HG03439 (cell line): Measurements from ENCODE around the gene KIFC3.
"Not testable (repeated sequence)": the region's sequence is repeated elsewhere in the genome, so short reads cannot be mapped to it uniquely, and the experiment has no call there.

ENCODE experiments used
- ATAC-seq: cut with Tn5 transposase; IDR thresholded peaks from one replicate; pipeline ENCODE4 v1.9.1; 2021; ENCODE audit warnings: mild to moderate bottlenecking, moderate library complexity; ENCODE audit not compliant: unreplicated experiment

KIFC3 gene

GRCh38 chr16:57826052-57826451 lies 23.8 kb upstream of the KIFC3 start:
- ATAC-seq = no peak

GRCh38 chr16:57825298-57826044 lies 23.2 kb upstream of the KIFC3 start:
- ATAC-seq = no peak

GRCh38 chr16:57824888-57825287 lies 22.6 kb upstream of the KIFC3 start:
- no peak for ATAC-seq

- ATAC-seq = no peak
Observed at GRCh38 chr16:57823836-57824235, 21.5 kb upstream of the KIFC3 start.

- ATAC-seq = no peak
Observed at GRCh38 chr16:57822856-57823255, 20.6 kb upstream of the KIFC3 start.

GRCh38 chr16:57822018-57822553 lies 19.8 kb upstream of the KIFC3 start:
- no peak for ATAC-seq

GRCh38 chr16:57821149-57821971 lies 19.1 kb upstream of the KIFC3 start:
- ATAC-seq = no peak

GRCh38 chr16:57818377-57819064 lies 16.2 kb upstream of the KIFC3 start:
- ATAC-seq = no peak

GRCh38 chr16:57817680-57818079 lies 15.4 kb upstream of the KIFC3 start:
- ATAC-seq = no peak

GRCh38 chr16:57815987-57816745 lies 13.9 kb upstream of the KIFC3 start:
- ATAC-seq = no peak

GRCh38 chr16:57814896-57815295 lies 12.6 kb upstream of the KIFC3 start:
- ATAC-seq = no peak

- no peak for ATAC-seq
Observed at GRCh38 chr16:57813466-57813865, 11.2 kb upstream of the KIFC3 start.

GRCh38 chr16:57811340-57811739 lies 9.0 kb upstream of the KIFC3 start:
- ATAC-seq = not testable (repeated sequence)

GRCh38 chr16:57810197-57811031 lies 8.1 kb upstream of the KIFC3 start:
- ATAC-seq = peak; percentile 98

GRCh38 chr16:57809276-57810196 lies 7.2 kb upstream of the KIFC3 start:
- ATAC-seq = no peak

- ATAC-seq = no peak
Observed at GRCh38 chr16:57808589-57809228, 6.4 kb upstream of the KIFC3 start.

GRCh38 chr16:57807968-57808528 lies 5.8 kb upstream of the KIFC3 start:
- no peak for ATAC-seq
